Panc1 (cell line): ENCODE measurements around the gene ALDH1A1. TPM values are rescaled to one million over a fixed set of nuclear protein-coding genes. Genes with fewer than 3 reads are reported as not detected.

Experiments
- ATAC-seq: fragments of 200-7000 bp; cut with Tn5 transposase; 2 replicates; pipeline ENCODE4 v1.9.1; 2020; ENCODE audit warnings: mild to moderate bottlenecking, moderate library complexity
- BruUV-seq: library from RNA; stranded (reverse); fragments of 400-500 nt; replicated peaks from 2 replicates; lab custom pipeline; 2021; lab: Mats Ljungman, UMichigan
- CTCF ChIA-PET: fragments of 300-600 bp; sonication (Branson Sonifier 250); formaldehyde crosslinking; loops from one replicate; lab custom pipeline; 2022; ENCODE audit warnings: antibody characterized with exemption; lab: Charles Lee
- POLR2A ChIA-PET: fragments of 300-600 bp; sonication (Branson Sonifier 250); formaldehyde crosslinking; loops from one replicate; lab custom pipeline; 2022; ENCODE audit warnings: antibody characterized with exemption; lab: Charles Lee
- DNase-seq: peaks from one replicate; pipeline ENCODE4 v3.0.0-alpha.2; 2010; ENCODE audit warnings: low read depth, low spot score
- H3K27ac ChIP-seq: 2 replicates; pipeline ENCODE4 v1.5.1; 2011; ENCODE audit warnings: mild to moderate bottlenecking, low read length, inconsistent platforms
- H3K27me3 ChIP-seq: fragments of 200-500 bp; sonication (Bioruptor generic); 2 replicates; pipeline ENCODE4 v1.6.0; 2014; ENCODE audit warnings: low read length, inconsistent platforms; ENCODE audit not compliant: control insufficient read depth, insufficient read depth
- H3K36me3 ChIP-seq: fragments of 200-500 bp; sonication (Bioruptor generic); 2 replicates; pipeline ENCODE4 v1.5.1; 2014; ENCODE audit warnings: inconsistent platforms, mild to moderate bottlenecking, low read length, moderate library complexity; ENCODE audit not compliant: control insufficient read depth, insufficient read depth
- H3K4me1 ChIP-seq: 2 replicates; pipeline ENCODE4 v1.5.1; 2011; ENCODE audit warnings: inconsistent platforms, mild to moderate bottlenecking, low read length, moderate library complexity; ENCODE audit not compliant: control insufficient read depth, insufficient read depth
- H3K4me3 ChIP-seq, 2 experiments: 2 replicates each; pipeline ENCODE4 v1.5.1; 2011 to 2012; ENCODE audit warnings: low read depth in 2 of 2, low read length in 2 of 2, mild to moderate bottlenecking in 2 of 2, inconsistent platforms in 1 of 2, moderate library complexity in 1 of 2
- H3K9me3 ChIP-seq: fragments of 200-500 bp; sonication (Bioruptor generic); 2 replicates; pipeline ENCODE4 v1.5.1; 2014; ENCODE audit warnings: low read depth, mild to moderate bottlenecking, inconsistent platforms, low read length, moderate library complexity; ENCODE audit not compliant: control insufficient read depth, insufficient read depth
- POLR2AphosphoS5 ChIP-seq: IDR thresholded peaks from 2 replicates; pipeline ENCODE4 v1.6.1; 2012; ENCODE audit warnings: mild to moderate bottlenecking, low read depth, low read length, moderate library complexity
- SIN3A ChIP-seq: IDR thresholded peaks from 2 replicates; pipeline ENCODE4 v1.6.1; 2012; ENCODE audit warnings: low read depth, mild to moderate bottlenecking, low read length, moderate library complexity, borderline replicate concordance; ENCODE audit not compliant: insufficient read depth
- TCF7L2 ChIP-seq: IDR thresholded peaks from 2 replicates; pipeline ENCODE4 v1.6.1; 2011; ENCODE audit warnings: mild to moderate bottlenecking, low read depth, low read length, inconsistent platforms
- in situ Hi-C: cut with HindIII; loops from 2 replicates; pipeline ENCODE4 v1.10.0; 2016; ENCODE audit warnings: low sequenced_read_pairs, low pct_unique_long_range_greater_than_20kb
- intact Hi-C: fragments of 100-400 bp; cut with micrococcal nuclease; formaldehyde crosslinking; loops from one replicate; pipeline ENCODE4 v1.10.0; 2022; ENCODE audit not compliant: unreplicated experiment
- total RNA-seq: library from RNA; stranded (reverse); gene quantifications from one replicate; pipeline ENCODE4 v1.2.1, GENCODE V29; 2021; ENCODE audit not compliant: unreplicated experiment
- TF ChIP-seq, protein P1 (sequence below): fragments of 450-650 bp; IDR thresholded peaks from 2 replicates; pipeline ENCODE4 v1.5.1; 2017; ENCODE audit warnings: mild to moderate bottlenecking
- TF ChIP-seq, protein P2 (sequence below), 2 experiments: IDR thresholded peaks; 2 replicates each; pipeline ENCODE4 v1.6.1; 2011 to 2012; ENCODE audit warnings: low read depth in 2 of 2, control low read depth in 1 of 2, low read length in 1 of 2, mild to moderate bottlenecking in 1 of 2, moderate library complexity in 1 of 2; ENCODE audit not compliant: insufficient read depth in 1 of 2

ALDH1A1 gene
- total RNA-seq, 1 experiment from 2014 or later: 0.54 TPM

- intact Hi-C loops (no loop called here), in situ Hi-C loops (no loop called here)
- POLR2A ChIA-PET: no interaction called here
- ATAC-seq (no peak), DNase-seq (no peak)
- CTCF ChIA-PET: no interaction called here
- H3K27me3 ChIP-seq: no peaks in the 10 kb centered on the region
- no peaks in the 10 kb centered on the region for H3K9me3 ChIP-seq
- H3K27ac ChIP-seq: no peak overlapping the region
- no peaks in the 10 kb centered on the region for H3K36me3 ChIP-seq
- no peaks in the 10 kb centered on the region for H3K4me1 ChIP-seq
- H3K4me3 ChIP-seq: no peak overlapping the region
- BruUV-seq: no TSS peak
- TF ChIP-seq TCF7L2 (no peak), SIN3A (no peak), POLR2AphosphoS5 (no peak)
- TF ChIP-seq, protein P1, sequence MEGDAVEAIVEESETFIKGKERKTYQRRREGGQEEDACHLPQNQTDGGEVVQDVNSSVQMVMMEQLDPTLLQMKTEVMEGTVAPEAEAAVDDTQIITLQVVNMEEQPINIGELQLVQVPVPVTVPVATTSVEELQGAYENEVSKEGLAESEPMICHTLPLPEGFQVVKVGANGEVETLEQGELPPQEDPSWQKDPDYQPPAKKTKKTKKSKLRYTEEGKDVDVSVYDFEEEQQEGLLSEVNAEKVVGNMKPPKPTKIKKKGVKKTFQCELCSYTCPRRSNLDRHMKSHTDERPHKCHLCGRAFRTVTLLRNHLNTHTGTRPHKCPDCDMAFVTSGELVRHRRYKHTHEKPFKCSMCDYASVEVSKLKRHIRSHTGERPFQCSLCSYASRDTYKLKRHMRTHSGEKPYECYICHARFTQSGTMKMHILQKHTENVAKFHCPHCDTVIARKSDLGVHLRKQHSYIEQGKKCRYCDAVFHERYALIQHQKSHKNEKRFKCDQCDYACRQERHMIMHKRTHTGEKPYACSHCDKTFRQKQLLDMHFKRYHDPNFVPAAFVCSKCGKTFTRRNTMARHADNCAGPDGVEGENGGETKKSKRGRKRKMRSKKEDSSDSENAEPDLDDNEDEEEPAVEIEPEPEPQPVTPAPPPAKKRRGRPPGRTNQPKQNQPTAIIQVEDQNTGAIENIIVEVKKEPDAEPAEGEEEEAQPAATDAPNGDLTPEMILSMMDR: no peak
- TF ChIP-seq, protein P2, sequence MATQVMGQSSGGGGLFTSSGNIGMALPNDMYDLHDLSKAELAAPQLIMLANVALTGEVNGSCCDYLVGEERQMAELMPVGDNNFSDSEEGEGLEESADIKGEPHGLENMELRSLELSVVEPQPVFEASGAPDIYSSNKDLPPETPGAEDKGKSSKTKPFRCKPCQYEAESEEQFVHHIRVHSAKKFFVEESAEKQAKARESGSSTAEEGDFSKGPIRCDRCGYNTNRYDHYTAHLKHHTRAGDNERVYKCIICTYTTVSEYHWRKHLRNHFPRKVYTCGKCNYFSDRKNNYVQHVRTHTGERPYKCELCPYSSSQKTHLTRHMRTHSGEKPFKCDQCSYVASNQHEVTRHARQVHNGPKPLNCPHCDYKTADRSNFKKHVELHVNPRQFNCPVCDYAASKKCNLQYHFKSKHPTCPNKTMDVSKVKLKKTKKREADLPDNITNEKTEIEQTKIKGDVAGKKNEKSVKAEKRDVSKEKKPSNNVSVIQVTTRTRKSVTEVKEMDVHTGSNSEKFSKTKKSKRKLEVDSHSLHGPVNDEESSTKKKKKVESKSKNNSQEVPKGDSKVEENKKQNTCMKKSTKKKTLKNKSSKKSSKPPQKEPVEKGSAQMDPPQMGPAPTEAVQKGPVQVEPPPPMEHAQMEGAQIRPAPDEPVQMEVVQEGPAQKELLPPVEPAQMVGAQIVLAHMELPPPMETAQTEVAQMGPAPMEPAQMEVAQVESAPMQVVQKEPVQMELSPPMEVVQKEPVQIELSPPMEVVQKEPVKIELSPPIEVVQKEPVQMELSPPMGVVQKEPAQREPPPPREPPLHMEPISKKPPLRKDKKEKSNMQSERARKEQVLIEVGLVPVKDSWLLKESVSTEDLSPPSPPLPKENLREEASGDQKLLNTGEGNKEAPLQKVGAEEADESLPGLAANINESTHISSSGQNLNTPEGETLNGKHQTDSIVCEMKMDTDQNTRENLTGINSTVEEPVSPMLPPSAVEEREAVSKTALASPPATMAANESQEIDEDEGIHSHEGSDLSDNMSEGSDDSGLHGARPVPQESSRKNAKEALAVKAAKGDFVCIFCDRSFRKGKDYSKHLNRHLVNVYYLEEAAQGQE (IDR thresholded peaks at IDR 0.05; ENCODE audit: insufficient read depth in 1 of 2, low read depth in 2 of 2, low read length in 1 of 2): no peak
Observed at GRCh38 chr9:72928042-72928507, 24.8 kb downstream of the ALDH1A1 start.

DNA sequence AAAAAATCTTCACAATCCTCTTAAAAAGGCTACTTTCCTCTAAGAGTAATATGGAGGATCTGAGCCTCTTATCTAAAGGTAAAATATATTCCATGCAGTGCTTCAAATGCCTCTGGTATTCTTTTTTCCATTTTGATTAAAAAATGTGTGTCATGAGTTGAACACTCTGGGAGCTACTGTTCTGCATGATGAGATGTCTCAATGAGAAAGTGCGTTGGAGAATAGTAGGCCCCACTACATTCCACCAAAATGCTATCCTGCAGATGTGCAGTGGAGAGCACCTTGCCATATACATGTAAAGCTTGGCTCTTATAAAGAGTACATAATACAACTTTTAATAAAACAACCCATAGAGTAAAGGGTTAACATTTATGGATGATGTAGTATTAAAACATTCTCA is 26.3 kb downstream of the ALDH1A1 start:
- no TSS peak for BruUV-seq
- intact Hi-C loops: no loop called here
- DNase-seq: no peak
- H3K36me3 ChIP-seq: no peaks in the 10 kb centered on the region
- ATAC-seq: no peak
- in situ Hi-C loops: no loop called here
- no peaks in the 10 kb centered on the region for H3K27me3 ChIP-seq
- ChIA-PET CTCF (no interaction called here), POLR2A (no interaction called here)
- TF ChIP-seq SIN3A: no peak
- TF ChIP-seq, protein P1: no peak
- TF ChIP-seq, protein P2 (IDR thresholded peaks at IDR 0.05; ENCODE audit: insufficient read depth in 1 of 2, low read depth in 2 of 2, low read length in 1 of 2): no peak
- TF ChIP-seq TCF7L2: no peak
- no peak for TF ChIP-seq POLR2AphosphoS5
- H3K4me3 ChIP-seq: no peak overlapping the region
- H3K9me3 ChIP-seq: no peaks in the 10 kb centered on the region
- H3K27ac ChIP-seq: no peak overlapping the region
- H3K4me1 ChIP-seq: no peaks in the 10 kb centered on the region
